SK-N-SH (cell line): ENCODE measurements around the gene ZNF174. TPM values are rescaled to one million over a fixed set of nuclear protein-coding genes. Genes with fewer than 3 reads are reported as not detected.

Experiments
- CTCF ChIA-PET: fragments of 300-600, 350-600 bp; formaldehyde crosslinking; extraction: SDS; loops from one replicate; lab custom pipeline; 2021; lab: Yijun Ruan, JAX
- POLR2A ChIA-PET: fragments of 350-600 bp; sonication (Branson Sonifier 250); formaldehyde crosslinking; extraction: SDS; loops from one replicate; lab custom pipeline; 2020; ENCODE audit warnings: antibody characterized with exemption, inconsistent platforms; lab: Yijun Ruan, JAX
- DNase-seq: peaks from one replicate; pipeline ENCODE4 v3.0.0; 2012
- H2AFZ ChIP-seq: fragments of 200-600 bp; sonication (generic); 2 replicates; pipeline ENCODE4 v1.8.1; 2016; ENCODE audit warnings: antibody characterized with exemption, mild to moderate bottlenecking, low read depth
- H3F3A ChIP-seq: fragments of 200-600 bp; sonication (generic); replicated peaks from 2 replicates; pipeline ENCODE3; 2016; ENCODE audit warnings: antibody characterized with exemption, mild to moderate bottlenecking; ENCODE audit not compliant: insufficient read depth
- H3K27ac ChIP-seq, 2 experiments: fragments of 200-500 bp in 1 of 2; fragments of 200-600 bp in 1 of 2; sonication (Bioruptor generic) in 1 of 2; sonication (generic), shearing (Covaris generic) in 1 of 2; 2 replicates each; pipeline versions ENCODE4 v1.5.1 to v1.6.1; 2014 to 2016; ENCODE audit warnings: low read depth in 2 of 2, inconsistent platforms in 1 of 2, low read length in 1 of 2, mild to moderate bottlenecking in 1 of 2, mixed read lengths in 1 of 2
- H3K27me3 ChIP-seq: fragments of 200-600 bp; sonication (generic), shearing (Covaris generic); 2 replicates; pipeline ENCODE4 v1.6.1; 2016; ENCODE audit warnings: mixed run types; ENCODE audit not compliant: insufficient read depth
- H3K36me3 ChIP-seq, 2 experiments: fragments of 200-500 bp in 1 of 2; fragments of 200-600 bp in 1 of 2; sonication (Bioruptor generic) in 1 of 2; sonication (generic) in 1 of 2; replicated peaks in 1 of 2; 2 replicates each; pipeline versions ENCODE3 to v1.5.1; 2014 to 2016; ENCODE audit warnings: low read length in 1 of 2, mild to moderate bottlenecking in 1 of 2; ENCODE audit not compliant: insufficient read depth in 2 of 2, control insufficient read depth in 1 of 2
- H3K4me1 ChIP-seq, 2 experiments: fragments of 200-500 bp in 1 of 2; fragments of 200-600 bp in 1 of 2; sonication (Bioruptor generic) in 1 of 2; sonication (generic), shearing (Covaris generic) in 1 of 2; 2 replicates each; pipeline versions ENCODE4 v1.5.1 to v1.6.1; 2014 to 2016; ENCODE audit warnings: low read depth in 1 of 2, low read length in 1 of 2, mixed run types in 1 of 2; ENCODE audit not compliant: insufficient read depth in 2 of 2, control insufficient read depth in 1 of 2
- H3K4me2 ChIP-seq: fragments of 200-600 bp; sonication (generic), shearing (Covaris generic); 2 replicates; pipeline ENCODE4 v1.6.1; 2017; ENCODE audit warnings: mixed run types
- H3K4me3 ChIP-seq, 2 experiments: fragments of 200-500 bp in 1 of 2; fragments of 200-600 bp in 1 of 2; sonication (Bioruptor generic) in 1 of 2; sonication (generic), shearing (Covaris generic) in 1 of 2; 2 replicates each; pipeline versions ENCODE4 v1.5.1 to v1.8.1; 2014 to 2016; ENCODE audit warnings: low read depth in 2 of 2, inconsistent platforms in 1 of 2, low read length in 1 of 2, mild to moderate bottlenecking in 1 of 2, mixed read lengths in 1 of 2, moderate library complexity in 1 of 2
- H3K79me2 ChIP-seq: fragments of 200-600 bp; sonication (generic); 2 replicates; pipeline ENCODE4 v1.8.1; 2017; ENCODE audit warnings: mild to moderate bottlenecking; ENCODE audit not compliant: insufficient read depth
- H3K9ac ChIP-seq: fragments of 200-600 bp; sonication (generic); 2 replicates; pipeline ENCODE4 v1.6.1; 2017; ENCODE audit warnings: mixed run types
- H3K9me2 ChIP-seq: fragments of 200-600 bp; sonication (generic); 2 replicates; pipeline ENCODE4 v1.6.1; 2017; ENCODE audit warnings: mixed run types
- H3K9me3 ChIP-seq: fragments of 200-600 bp; sonication (generic); 2 replicates; pipeline ENCODE4 v1.6.1; 2017; ENCODE audit warnings: mixed run types, mild to moderate bottlenecking, moderate library complexity
- H4K20me1 ChIP-seq: fragments of 200-600 bp; sonication (generic); 2 replicates; pipeline ENCODE4 v1.6.1; 2017; ENCODE audit warnings: mild to moderate bottlenecking, mixed run types; ENCODE audit not compliant: insufficient read depth
- CTCF ChIP-seq: fragments of 200-600 bp; sonication (generic); IDR thresholded peaks from 2 replicates; pipeline ENCODE4 v1.6.1; 2017; ENCODE audit warnings: antibody characterized with exemption, mild to moderate bottlenecking, moderate library complexity
- ELF1 ChIP-seq: IDR thresholded peaks from 2 replicates; pipeline ENCODE4 v1.4.0; 2012
- EZH2phosphoT487 ChIP-seq: fragments of 200-600 bp; sonication (generic); IDR thresholded peaks from 2 replicates; pipeline ENCODE4 v1.6.1; 2017; ENCODE audit warnings: low read depth, mixed run types, mild to moderate bottlenecking, antibody characterized with exemption, moderate library complexity, borderline replicate concordance
- FOSL2 ChIP-seq: IDR thresholded peaks from 2 replicates; pipeline ENCODE4 v1.4.0; 2012; ENCODE audit warnings: low read depth, mild to moderate bottlenecking, moderate library complexity, borderline replicate concordance
- FOXM1 ChIP-seq: IDR thresholded peaks from 2 replicates; pipeline ENCODE4 v1.4.0; 2012; ENCODE audit warnings: low read depth, mild to moderate bottlenecking
- GATA2 ChIP-seq: sonication (generic); formaldehyde crosslinking; IDR thresholded peaks from 2 replicates; pipeline ENCODE4 v1.5.0; 2020; ENCODE audit warnings: mild to moderate bottlenecking, missing genetic modification reagents
- JUND ChIP-seq: IDR thresholded peaks from 2 replicates; pipeline ENCODE4 v1.4.0; 2012
- MEF2A ChIP-seq: IDR thresholded peaks from 2 replicates; pipeline ENCODE4 v1.4.0; 2012; ENCODE audit warnings: low read depth, borderline replicate concordance
- PBX3 ChIP-seq: IDR thresholded peaks from 2 replicates; pipeline ENCODE4; 2012
- POLR2AphosphoS5 ChIP-seq: IDR thresholded peaks from 2 replicates; pipeline ENCODE4 v1.6.1; 2012; ENCODE audit warnings: low read depth, low read length
- RCOR1 ChIP-seq: fragments of 150-350 bp; IDR thresholded peaks from 2 replicates; pipeline ENCODE4 v1.6.1; 2017; ENCODE audit warnings: antibody characterized with exemption, low read length
- TCF12 ChIP-seq: IDR thresholded peaks from 2 replicates; pipeline ENCODE4 v1.4.0; 2012
- USF1 ChIP-seq: IDR thresholded peaks from 2 replicates; pipeline ENCODE4 v1.4.0; 2012; ENCODE audit warnings: low read depth, borderline replicate concordance
- YY1 ChIP-seq: IDR thresholded peaks from 2 replicates; pipeline ENCODE4 v1.4.0; 2012; ENCODE audit warnings: low read depth, mild to moderate bottlenecking
- WGBS: methylation state at CpG from one replicate; pipeline ENCODE4 v1.1.6; 2017; ENCODE audit warnings: low lambda C conversion rate; 5-methylcytosine and 5-hydroxymethylcytosine counted together
- polyA plus RNA-seq, 3 experiments: library from polyadenylated mRNA; depleted of rRNA; stranded (reverse); fragments of >200 nt; gene quantifications; 2 replicates each; pipeline ENCODE4 v1.2.3, GENCODE V29; 2012
- TF ChIP-seq, protein P1 (sequence below): IDR thresholded peaks from 2 replicates; pipeline ENCODE4 v1.6.1; 2012; ENCODE audit warnings: mild to moderate bottlenecking, low read depth, low read length, moderate library complexity

The ZNF174 gene
- polyA plus RNA-seq, 1 of the 3 experiments (the other 2 are of a cell fraction): 10.5 TPM

GRCh38 chr16:3389663-3390338, 11.2 kb upstream of the ZNF174 start:
- H3F3A ChIP-seq: no peaks in the 10 kb centered on the region
- no peaks in the 10 kb centered on the region for H3K4me1 ChIP-seq
- H3K27me3 ChIP-seq: no peaks in the 10 kb centered on the region
- H3K9ac ChIP-seq: no peak overlapping the region
- POLR2A ChIA-PET: no interaction called here
- no peak overlapping the region for H3K4me2 ChIP-seq
- no peak overlapping the region for H3K27ac ChIP-seq
- peaks cover 44 to 60% of the 10 kb centered on the region in 2 experiments for H3K36me3 ChIP-seq
- CTCF ChIA-PET: no interaction called here
- H3K79me2 ChIP-seq: peaks cover 25% of the 10 kb centered on the region
- no peaks in the 10 kb centered on the region for H3K9me2 ChIP-seq
- WGBS: 85% methylated on average over 8 of the region's 9 CpGs
- H2AFZ ChIP-seq: no peak overlapping the region
- 0 out of 2 replicates have a peak, but pooled peaks cover 2% of the 10 kb centered on the region for H3K9me3 ChIP-seq
- no peaks in the 10 kb centered on the region for H4K20me1 ChIP-seq
- TF ChIP-seq RCOR1 (no peak), YY1 (no peak), USF1 (no peak), GATA2 (CRISPR knock-in tag) (no peak), EZH2phosphoT487 (no peak), ELF1 (no peak), FOSL2 (no peak), TCF12 (no peak), PBX3 (no peak), CTCF (no peak), JUND (no peak), MEF2A (no peak), FOXM1 (no peak), POLR2AphosphoS5 (no peak)
- TF ChIP-seq, protein P1, sequence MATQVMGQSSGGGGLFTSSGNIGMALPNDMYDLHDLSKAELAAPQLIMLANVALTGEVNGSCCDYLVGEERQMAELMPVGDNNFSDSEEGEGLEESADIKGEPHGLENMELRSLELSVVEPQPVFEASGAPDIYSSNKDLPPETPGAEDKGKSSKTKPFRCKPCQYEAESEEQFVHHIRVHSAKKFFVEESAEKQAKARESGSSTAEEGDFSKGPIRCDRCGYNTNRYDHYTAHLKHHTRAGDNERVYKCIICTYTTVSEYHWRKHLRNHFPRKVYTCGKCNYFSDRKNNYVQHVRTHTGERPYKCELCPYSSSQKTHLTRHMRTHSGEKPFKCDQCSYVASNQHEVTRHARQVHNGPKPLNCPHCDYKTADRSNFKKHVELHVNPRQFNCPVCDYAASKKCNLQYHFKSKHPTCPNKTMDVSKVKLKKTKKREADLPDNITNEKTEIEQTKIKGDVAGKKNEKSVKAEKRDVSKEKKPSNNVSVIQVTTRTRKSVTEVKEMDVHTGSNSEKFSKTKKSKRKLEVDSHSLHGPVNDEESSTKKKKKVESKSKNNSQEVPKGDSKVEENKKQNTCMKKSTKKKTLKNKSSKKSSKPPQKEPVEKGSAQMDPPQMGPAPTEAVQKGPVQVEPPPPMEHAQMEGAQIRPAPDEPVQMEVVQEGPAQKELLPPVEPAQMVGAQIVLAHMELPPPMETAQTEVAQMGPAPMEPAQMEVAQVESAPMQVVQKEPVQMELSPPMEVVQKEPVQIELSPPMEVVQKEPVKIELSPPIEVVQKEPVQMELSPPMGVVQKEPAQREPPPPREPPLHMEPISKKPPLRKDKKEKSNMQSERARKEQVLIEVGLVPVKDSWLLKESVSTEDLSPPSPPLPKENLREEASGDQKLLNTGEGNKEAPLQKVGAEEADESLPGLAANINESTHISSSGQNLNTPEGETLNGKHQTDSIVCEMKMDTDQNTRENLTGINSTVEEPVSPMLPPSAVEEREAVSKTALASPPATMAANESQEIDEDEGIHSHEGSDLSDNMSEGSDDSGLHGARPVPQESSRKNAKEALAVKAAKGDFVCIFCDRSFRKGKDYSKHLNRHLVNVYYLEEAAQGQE: no peak
- H3K4me3 ChIP-seq: no peak overlapping the region
- no peak for DNase-seq
